Endometrium (tissue), 2 donors: ENCODE data around the gene SLC25A17.
"Not testable (repeated sequence)": the region's sequence is repeated elsewhere in the genome, so short reads cannot be mapped to it uniquely, and the experiment has no call there.

ENCODE experiments used
- FAIRE-seq: peaks from 2 replicates; lab custom pipeline; 2012; peaks lifted over from hg19 to GRCh38; lab: Jason Lieb, UNC
- donor health status: control.
- donor health status: control.

Gene SLC25A17

GRCh38 chr22:40818192-40818746 is 877 bp downstream of the SLC25A17 start:
- FAIRE-seq: no peak

GRCh38 chr22:40817737-40818136 is 1.4 kb downstream of the SLC25A17 start:
- FAIRE-seq: no peak

GRCh38 chr22:40813912-40814315 is 5.2 kb downstream of the SLC25A17 start:
- no peak for FAIRE-seq

GRCh38 chr22:40808018-40808841 is 10.9 kb downstream of the SLC25A17 start:
- FAIRE-seq: no peak

- FAIRE-seq: no peak
Measured at GRCh38 chr22:40806711-40807110, 12.4 kb downstream of the SLC25A17 start.

GRCh38 chr22:40805699-40806203 is 13.4 kb downstream of the SLC25A17 start:
- no peak for FAIRE-seq

- FAIRE-seq: no peak
Measured at GRCh38 chr22:40805239-40805638, 13.9 kb downstream of the SLC25A17 start.

- no peak for FAIRE-seq
Measured at GRCh38 chr22:40803321-40803720, 15.8 kb downstream of the SLC25A17 start.

- no peak for FAIRE-seq
Measured at GRCh38 chr22:40799008-40799407, 20.1 kb downstream of the SLC25A17 start.

- no peak for FAIRE-seq
Measured at GRCh38 chr22:40797427-40797826, 21.7 kb downstream of the SLC25A17 start.

GRCh38 chr22:40792451-40792850 is 26.7 kb downstream of the SLC25A17 start:
- no peak for FAIRE-seq

GRCh38 chr22:40791241-40791640 is 27.9 kb downstream of the SLC25A17 start:
- FAIRE-seq: no peak

GRCh38 chr22:40789131-40789530 is 30.0 kb downstream of the SLC25A17 start:
- FAIRE-seq: no peak

GRCh38 chr22:40782521-40782920 is 36.6 kb downstream of the SLC25A17 start:
- peak; percentile 43 for FAIRE-seq

GRCh38 chr22:40781749-40782148 is 37.4 kb downstream of the SLC25A17 start:
- not testable (repeated sequence) for FAIRE-seq

- FAIRE-seq: peak; percentile 93
Measured at GRCh38 chr22:40769761-40770160, 49.4 kb downstream of the SLC25A17 start.

- FAIRE-seq: no peak
Measured at GRCh38 chr22:40768206-40768605, 50.9 kb downstream of the SLC25A17 start.

GRCh38 chr22:40766956-40767355 is 52.2 kb downstream of the SLC25A17 start:
- no peak for FAIRE-seq

- no peak for FAIRE-seq
Measured at GRCh38 chr22:40764763-40765441, 54.2 kb downstream of the SLC25A17 start.

GRCh38 chr22:40759294-40759840 is 59.8 kb downstream of the SLC25A17 start:
- no peak for FAIRE-seq

- FAIRE-seq: not testable (repeated sequence)
Measured at GRCh38 chr22:40758851-40759250, 60.3 kb downstream of the SLC25A17 start.

- no peak for FAIRE-seq
Measured at GRCh38 chr22:40758390-40758789, 60.8 kb downstream of the SLC25A17 start.

GRCh38 chr22:40757071-40757470 is 62.1 kb downstream of the SLC25A17 start:
- FAIRE-seq: no peak
